Activated CD4-positive, alpha-beta T cell treated with anti-CD3 and anti-CD28 coated beads for 1 hour (primary cell): ENCODE data around the gene SRSF12.
A peak's percentile ranks its signal among the peaks of the same experiment; 100 is the strongest.
"Not testable (repeated sequence)": the region's sequence is repeated elsewhere in the genome, so short reads cannot be mapped to it uniquely, and the experiment has no call there.

Source experiments
- DNase-seq: peaks from one replicate; pipeline ENCODE4 v3.0.0-alpha.2; 2020

Gene SRSF12

GRCh38 chr6:89128256-89128671 is 10.4 kb upstream of the SRSF12 start:
- not testable (repeated sequence) for DNase-seq

- no peak for DNase-seq
Measured at GRCh38 chr6:89122625-89123024, 4.8 kb upstream of the SRSF12 start.

- no peak for DNase-seq
Measured at GRCh38 chr6:89121934-89122333, 4.1 kb upstream of the SRSF12 start.

- no peak for DNase-seq
Measured at GRCh38 chr6:89120371-89120770, 2.5 kb upstream of the SRSF12 start.

GRCh38 chr6:89118931-89119330 is 1.1 kb upstream of the SRSF12 start:
- no peak for DNase-seq

GRCh38 chr6:89116702-89117101 is 1.2 kb downstream of the SRSF12 start:
- no peak for DNase-seq

- no peak for DNase-seq
Measured at GRCh38 chr6:89111933-89112332, 5.9 kb downstream of the SRSF12 start.

- no peak for DNase-seq
Measured at GRCh38 chr6:89110284-89110683, 7.6 kb downstream of the SRSF12 start.

- no peak for DNase-seq
Measured at GRCh38 chr6:89100114-89100513, 17.8 kb downstream of the SRSF12 start.

GRCh38 chr6:89098461-89098860 is 19.4 kb downstream of the SRSF12 start:
- no peak for DNase-seq

- no peak for DNase-seq
Measured at GRCh38 chr6:89087881-89088280, 30.0 kb downstream of the SRSF12 start.

- DNase-seq, result no peak
Measured at GRCh38 chr6:89085409-89086205, 32.3 kb downstream of the SRSF12 start.

GRCh38 chr6:89084954-89085353 is 32.9 kb downstream of the SRSF12 start:
- DNase-seq, result no peak

- DNase-seq, result no peak
Measured at GRCh38 chr6:89084542-89084941, 33.3 kb downstream of the SRSF12 start.

- DNase-seq, result no peak
Measured at GRCh38 chr6:89082486-89082891, 35.4 kb downstream of the SRSF12 start.

GRCh38 chr6:89081423-89082322 is 36.2 kb downstream of the SRSF12 start:
- peak; percentile 99 for DNase-seq

- no peak for DNase-seq
Measured at GRCh38 chr6:89081129-89081422, 36.8 kb downstream of the SRSF12 start.

GRCh38 chr6:89080281-89081128 is 37.4 kb downstream of the SRSF12 start, which contains the start of gene PNRC1:
Gene PNRC1, plus strand, starts transcription at chr6:89080751. Its CDS starts 144 bp downstream, at chr6:89080895.
- DNase-seq, result peak; percentile 100

- peak; percentile 27 for DNase-seq
Measured at GRCh38 chr6:89079511-89080234, 38.2 kb downstream of the SRSF12 start.

GRCh38 chr6:89073840-89074239 is 44.0 kb downstream of the SRSF12 start:
- DNase-seq, result no peak

- DNase-seq, result no peak
Measured at GRCh38 chr6:89073014-89073620, 44.8 kb downstream of the SRSF12 start.

GRCh38 chr6:89071036-89071435 is 46.8 kb downstream of the SRSF12 start:
- DNase-seq, result no peak
